ENCODE measurements around the gene B3GNT3.

DNA sequence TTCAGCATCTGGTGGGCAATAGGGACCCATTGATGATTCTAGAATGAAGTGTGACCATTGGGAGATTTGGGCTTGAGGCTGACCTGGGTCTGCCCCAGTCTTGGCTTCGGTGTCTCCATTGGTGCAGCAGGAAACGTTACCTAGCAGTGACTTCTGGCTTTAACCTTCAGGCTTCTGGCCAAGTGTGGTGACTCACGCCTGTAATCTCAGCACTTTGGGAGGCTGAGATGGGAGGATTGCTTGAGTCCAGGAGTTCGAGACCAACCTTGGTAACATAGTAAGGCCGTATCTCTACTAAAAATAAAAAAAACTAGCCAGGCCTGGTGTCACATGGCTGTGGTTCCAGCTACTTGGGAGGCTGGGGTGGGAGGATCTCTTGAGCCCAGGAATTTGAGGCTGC is 36.4 kb upstream of the B3GNT3 start:
- TF ChIP-seq, protein P1, sequence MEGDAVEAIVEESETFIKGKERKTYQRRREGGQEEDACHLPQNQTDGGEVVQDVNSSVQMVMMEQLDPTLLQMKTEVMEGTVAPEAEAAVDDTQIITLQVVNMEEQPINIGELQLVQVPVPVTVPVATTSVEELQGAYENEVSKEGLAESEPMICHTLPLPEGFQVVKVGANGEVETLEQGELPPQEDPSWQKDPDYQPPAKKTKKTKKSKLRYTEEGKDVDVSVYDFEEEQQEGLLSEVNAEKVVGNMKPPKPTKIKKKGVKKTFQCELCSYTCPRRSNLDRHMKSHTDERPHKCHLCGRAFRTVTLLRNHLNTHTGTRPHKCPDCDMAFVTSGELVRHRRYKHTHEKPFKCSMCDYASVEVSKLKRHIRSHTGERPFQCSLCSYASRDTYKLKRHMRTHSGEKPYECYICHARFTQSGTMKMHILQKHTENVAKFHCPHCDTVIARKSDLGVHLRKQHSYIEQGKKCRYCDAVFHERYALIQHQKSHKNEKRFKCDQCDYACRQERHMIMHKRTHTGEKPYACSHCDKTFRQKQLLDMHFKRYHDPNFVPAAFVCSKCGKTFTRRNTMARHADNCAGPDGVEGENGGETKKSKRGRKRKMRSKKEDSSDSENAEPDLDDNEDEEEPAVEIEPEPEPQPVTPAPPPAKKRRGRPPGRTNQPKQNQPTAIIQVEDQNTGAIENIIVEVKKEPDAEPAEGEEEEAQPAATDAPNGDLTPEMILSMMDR (IDR thresholded peaks at IDR 0.05; ENCODE audit: low read depth, low read length), result no peak
- no peak for TF ChIP-seq EZH2phosphoT487 (IDR thresholded peaks at IDR 0.05; ENCODE audit: low read depth)

Data from OCI-LY3 (cell line).